NCI-H2227 (cell line): Measurements from ENCODE around the gene CCDC54.
"Not testable (repeated sequence)": the region's sequence is repeated elsewhere in the genome, so short reads cannot be mapped to it uniquely, and the experiment has no call there.

ENCODE experiments used
- DNase-seq: peaks from one replicate; lab custom pipeline; 2025; ENCODE audit not compliant: unreplicated experiment; lab: John Stamatoyannopoulos, UW

CCDC54 gene

DNA sequence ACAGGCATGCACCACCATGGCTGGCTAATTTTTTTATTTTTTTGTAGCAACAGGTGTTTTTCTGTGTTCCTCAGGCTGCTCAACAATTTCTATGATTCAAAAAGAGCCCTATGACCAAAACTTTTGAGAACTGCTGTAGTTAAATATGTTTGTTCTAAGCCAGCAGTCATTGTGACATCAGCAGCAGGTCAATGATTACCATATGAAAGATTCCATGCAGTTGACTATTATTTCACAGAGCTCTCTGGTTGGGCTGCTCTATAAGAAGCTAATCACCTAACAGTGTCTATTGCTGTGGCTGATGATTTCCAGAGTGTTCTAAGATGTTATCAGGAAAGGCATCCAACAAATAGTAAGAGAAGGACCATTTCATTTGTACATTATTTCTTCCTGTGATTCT lies at the start of gene CCDC54:
CCDC54 (plus strand) TSS at position 289 of the 400 bp plus-strand sequence. CDS start 149 bp downstream, outside the sequence.
- no peak for DNase-seq

DNA sequence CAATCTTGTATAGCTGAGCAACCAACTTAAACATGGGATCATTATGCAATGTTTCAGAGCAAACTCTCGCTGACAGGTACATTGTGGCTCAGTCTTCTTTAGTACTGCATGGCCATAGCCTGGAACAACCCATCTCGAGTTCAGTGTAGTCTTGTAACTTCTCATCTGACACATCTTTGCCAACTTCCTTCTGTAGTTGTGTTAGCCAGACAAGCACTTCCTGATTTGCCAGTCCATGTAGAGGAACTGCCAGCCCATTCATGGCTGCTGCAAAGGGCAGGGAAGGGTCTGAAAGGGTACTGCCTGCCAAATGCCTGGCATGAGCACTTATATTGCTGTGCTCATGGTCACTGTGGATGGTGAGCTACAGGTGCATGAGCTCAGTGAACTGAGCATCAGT lies 49.2 kb upstream of the CCDC54 start:
- DNase-seq = no peak

DNA sequence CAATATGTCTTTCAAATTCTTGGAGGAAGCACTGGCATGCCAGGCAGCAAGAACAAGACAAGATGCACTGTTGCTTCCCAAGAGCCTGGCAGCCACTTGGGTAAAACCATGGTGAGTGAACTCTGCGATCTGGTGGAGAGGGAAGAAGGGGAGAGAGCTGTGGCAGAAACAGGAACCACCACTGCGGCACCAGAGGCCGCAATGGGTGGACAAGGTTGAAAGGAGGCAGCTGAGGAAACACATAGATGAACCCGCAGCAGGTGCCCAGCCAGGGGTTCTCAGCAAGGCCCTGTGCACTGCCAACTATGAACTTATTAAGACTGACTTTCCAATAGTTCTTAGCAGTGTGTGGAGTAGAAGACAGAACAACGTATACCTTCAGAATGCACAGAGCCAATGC lies 48.2 kb upstream of the CCDC54 start:
- no peak for DNase-seq

- not testable (repeated sequence) for DNase-seq
Observed at GRCh38 chr3:107339690-107340089, 37.5 kb upstream of the CCDC54 start.

DNA sequence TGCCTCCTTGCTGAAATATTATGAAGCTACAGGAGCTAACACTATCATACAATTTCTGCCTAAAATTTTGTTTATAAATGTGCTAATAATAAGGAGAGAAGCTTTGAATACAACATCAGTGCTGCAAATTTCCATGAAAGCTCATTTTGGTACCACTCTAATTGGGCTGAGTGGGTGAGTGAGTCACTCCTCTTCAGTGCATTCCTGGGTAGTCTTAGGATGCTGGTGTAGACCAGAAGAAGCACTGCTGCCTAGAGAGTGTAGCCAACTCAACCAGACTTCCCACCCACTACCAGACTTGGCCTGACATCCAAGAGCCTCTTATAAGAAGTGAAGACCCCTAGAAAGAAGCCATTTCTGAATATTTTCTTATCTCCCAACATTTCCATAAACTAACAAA lies 32.5 kb upstream of the CCDC54 start:
- DNase-seq = no peak

- DNase-seq = no peak
Observed at GRCh38 chr3:107345822-107346405, 31.3 kb upstream of the CCDC54 start.

DNA sequence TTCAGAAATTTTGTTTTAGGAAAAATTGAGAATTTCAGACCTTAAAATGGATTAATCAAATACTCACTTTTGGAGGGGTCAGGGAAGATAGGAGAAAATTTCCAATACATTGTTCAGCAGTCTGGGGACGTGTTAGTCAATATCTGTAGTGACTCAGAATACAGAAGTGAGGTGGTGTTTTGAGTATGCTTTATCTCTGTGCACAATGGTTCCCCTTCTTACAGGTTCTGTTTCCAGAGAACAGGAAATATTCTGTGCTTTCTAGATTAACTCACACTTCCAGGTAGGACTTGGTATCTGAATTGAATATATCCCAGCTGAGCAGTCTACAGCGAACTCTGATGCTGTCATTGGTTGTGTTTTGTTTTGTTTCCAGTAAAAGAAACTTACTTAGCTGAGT lies 30.7 kb upstream of the CCDC54 start:
- no peak for DNase-seq

- no peak for DNase-seq
Observed at GRCh38 chr3:107347751-107348150, 29.5 kb upstream of the CCDC54 start.

DNA sequence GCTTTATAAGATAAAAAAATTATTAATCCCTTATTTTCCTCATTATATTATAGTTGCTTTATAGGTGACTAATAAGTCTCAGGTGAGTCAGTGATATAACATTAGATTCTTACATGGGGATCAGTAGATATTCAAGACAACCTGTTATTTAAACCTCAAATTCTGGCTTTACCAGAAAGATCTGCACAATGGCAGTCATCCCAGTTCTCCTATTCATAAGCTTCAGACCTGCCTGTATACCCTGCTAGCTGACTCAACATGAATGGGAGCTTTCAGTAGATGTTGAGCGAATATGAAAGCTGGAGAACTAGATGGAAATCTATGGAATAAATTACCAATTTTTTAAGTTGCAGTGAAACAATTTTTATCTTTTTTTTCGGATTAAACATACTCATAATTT lies 20.5 kb upstream of the CCDC54 start:
- no peak for DNase-seq

- DNase-seq = no peak
Observed at GRCh38 chr3:107361633-107362032, 15.6 kb upstream of the CCDC54 start.

DNA sequence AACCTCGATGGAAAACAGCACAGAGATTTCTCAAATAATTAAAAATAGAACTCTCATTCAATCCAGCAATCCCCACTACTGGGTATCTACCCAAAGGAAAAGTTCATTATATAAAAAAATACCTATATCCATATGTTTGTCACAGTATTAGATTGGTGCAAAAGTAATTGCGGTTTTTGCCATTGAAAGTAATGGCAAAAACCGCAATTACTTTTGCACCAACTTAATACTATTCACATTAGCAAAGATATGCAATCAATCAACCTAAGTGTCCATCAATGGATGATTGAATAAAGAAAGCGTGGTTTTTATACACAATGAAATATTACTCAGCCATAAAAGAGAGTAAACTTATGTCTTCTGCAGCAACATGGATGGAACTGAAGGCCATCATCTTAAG lies 12.2 kb upstream of the CCDC54 start:
- DNase-seq = no peak

GRCh38 chr3:107366766-107367165 lies 10.5 kb upstream of the CCDC54 start:
- no peak for DNase-seq

- DNase-seq = no peak
Observed at GRCh38 chr3:107367353-107367752, 9.9 kb upstream of the CCDC54 start.

DNA sequence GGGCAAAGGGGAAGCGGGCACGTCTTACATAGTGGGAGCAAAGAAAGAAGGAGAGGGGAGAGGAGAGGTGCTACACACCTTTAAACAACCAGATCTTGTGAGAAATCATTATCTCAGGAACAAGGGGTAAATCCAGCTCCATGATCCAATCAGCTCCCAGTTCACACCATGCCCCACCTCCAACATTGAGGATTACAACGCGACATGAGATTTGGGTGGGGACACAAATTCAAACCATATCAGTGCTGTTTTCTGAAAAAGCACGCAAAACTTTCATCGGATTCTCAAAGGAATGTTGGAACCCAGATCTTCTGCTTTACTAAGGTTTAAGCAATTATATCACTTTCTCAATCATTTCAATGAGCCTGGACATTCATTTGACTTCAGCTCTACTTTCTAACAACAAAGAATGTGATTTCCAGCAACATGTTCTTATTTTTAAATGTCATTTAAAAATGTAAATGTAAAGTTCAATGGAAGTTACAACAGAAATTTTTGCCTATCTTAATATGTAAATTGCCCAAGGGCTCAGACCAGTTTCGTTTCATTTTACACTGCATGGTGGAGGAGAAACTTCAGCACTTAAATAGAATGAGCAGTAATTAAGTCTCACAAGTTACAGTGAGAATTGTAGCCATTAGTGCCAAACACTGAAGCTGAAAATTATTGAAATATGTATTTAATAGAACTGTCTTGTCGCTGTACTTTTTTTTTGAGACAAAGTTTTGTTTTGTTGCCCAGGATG lies 8.4 kb upstream of the CCDC54 start:
- no peak for DNase-seq

DNA sequence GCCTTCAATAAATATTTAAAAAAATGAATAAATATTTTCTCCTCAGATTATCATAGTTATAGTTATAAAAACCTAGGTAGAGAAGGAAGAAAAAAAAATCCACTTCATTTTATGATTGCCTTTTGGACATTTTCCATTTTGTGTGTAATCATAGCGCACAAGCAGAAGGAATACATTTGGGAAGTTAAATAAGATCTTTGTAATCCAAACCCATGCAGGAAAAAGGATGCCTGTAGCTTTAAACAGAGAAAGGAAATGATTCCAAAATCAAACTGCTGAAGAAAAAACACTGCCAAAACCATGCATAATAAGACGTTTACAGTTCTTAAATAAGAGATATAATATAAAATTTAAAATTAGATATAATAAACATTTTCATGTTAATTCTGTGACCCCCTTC lies 7.4 kb upstream of the CCDC54 start:
- DNase-seq = no peak

DNA sequence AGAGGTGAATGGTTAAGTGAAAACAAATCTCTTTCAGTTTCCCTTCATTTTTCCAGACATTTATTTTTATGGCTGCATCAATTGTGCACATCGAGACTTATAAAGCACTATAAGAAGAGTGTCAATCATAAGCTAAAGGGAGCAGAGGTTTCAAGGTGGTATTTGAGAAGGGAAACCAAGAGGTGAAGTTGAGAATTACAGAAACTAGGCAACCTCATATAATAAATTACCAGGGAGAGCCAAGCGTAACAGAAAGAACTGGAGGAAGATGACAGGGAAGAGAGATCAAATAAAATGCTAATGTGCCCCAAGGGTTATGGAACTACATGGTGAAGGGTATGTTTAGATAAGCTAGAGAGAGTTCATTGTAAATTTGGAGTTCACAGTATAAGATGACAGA lies 6.3 kb upstream of the CCDC54 start:
- DNase-seq = no peak

DNA sequence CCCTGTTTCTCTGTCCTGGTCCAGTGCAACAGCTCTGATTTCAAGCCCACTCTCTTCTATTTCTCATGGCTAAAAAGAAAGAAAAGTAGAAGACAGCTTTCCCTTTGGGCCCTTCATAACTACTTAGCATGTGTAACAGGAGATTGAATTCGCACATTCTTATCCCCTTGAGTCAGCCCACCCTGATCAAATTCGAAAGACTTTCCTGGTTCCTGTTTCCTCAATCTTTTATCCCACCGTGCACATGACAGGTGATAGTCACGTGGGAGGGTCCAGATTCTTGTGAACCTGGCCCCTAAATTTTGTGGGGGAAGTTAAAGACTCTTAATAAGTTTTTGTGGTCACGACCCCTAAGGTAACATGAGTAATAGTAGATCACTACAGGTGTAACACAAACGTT lies 4.7 kb upstream of the CCDC54 start:
- no peak for DNase-seq

DNA sequence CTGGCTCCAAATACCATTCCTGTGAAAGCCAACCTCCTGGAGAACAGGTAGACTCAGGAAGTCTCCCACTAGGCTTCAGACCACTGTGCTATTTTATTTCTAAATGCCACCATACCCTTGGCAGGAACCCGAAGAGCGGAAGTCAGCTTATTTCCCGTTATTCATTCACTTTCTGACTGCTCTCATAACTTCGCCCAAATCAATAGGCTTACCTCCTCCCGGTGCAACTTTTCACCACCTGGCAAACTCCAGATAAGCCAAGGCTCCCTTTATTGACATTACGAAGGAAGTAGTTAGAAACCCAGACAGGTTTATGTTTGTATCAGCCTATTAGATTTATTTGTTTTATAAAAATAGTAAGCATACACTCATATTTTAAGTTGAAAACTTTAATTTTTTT lies 3.3 kb upstream of the CCDC54 start:
- no peak for DNase-seq

DNA sequence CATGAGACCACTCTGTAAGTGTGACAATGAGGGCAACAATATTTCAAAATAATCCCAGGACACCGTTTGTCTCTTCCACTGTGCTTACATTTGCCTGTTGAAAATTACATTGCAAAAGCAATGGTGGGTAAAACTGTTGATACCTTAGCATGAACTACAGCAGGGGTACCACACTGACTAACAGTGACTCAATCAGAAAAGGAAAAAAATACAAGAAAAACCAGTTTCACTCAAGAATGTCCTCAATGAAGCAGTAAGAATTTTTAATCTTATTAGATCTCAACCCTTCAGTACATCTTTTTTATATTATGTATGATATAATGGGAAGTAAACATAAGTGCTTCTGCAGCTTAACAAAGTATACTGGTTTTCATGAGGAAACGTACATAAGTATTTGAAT lies 1.6 kb upstream of the CCDC54 start:
- no peak for DNase-seq

GRCh38 chr3:107382631-107383030 lies 5.4 kb downstream of the CCDC54 start:
- DNase-seq = no peak

GRCh38 chr3:107384428-107384827 lies 7.2 kb downstream of the CCDC54 start:
- DNase-seq = no peak

GRCh38 chr3:107384907-107385306 lies 7.7 kb downstream of the CCDC54 start:
- DNase-seq = no peak

- DNase-seq = no peak
Observed at GRCh38 chr3:107387555-107387954, 10.3 kb downstream of the CCDC54 start.
